Measurements from ENCODE around the gene AOPEP. TPM values are rescaled to one million over a fixed set of nuclear protein-coding genes. Genes with fewer than 3 reads are reported as not detected.

AOPEP gene
- total RNA-seq, 1 donor from 2014 or later = 25.8 TPM

- DNase-seq = no peak
- H3K4me3 Mint-ChIP-seq (ENCODE audit: unreplicated experiment) = no peak overlapping the region
- H3K27me3 Mint-ChIP-seq (ENCODE audit: unreplicated experiment) = peaks cover 7% of the 10 kb centered on the region
- H3K27ac Mint-ChIP-seq (ENCODE audit: unreplicated experiment) = peak overlapping the region; percentile 20
- H3K9me3 Mint-ChIP-seq (ENCODE audit: unreplicated experiment) = peaks cover 7% of the 10 kb centered on the region
- H3K4me1 Mint-ChIP-seq (ENCODE audit: low read depth, unreplicated experiment) = peaks cover 37% of the 10 kb centered on the region
- TF ChIP-seq CTCF (IDR thresholded peaks at IDR 0.05; ENCODE audit: partially characterized antibody, unreplicated experiment) = no peak
- no peaks in the 10 kb centered on the region for H3K36me3 Mint-ChIP-seq (ENCODE audit: unreplicated experiment)
Observed at GRCh38 chr9:95089257-95090022, 362.9 kb downstream of the AOPEP start.

- DNase-seq = no peak
- Mint-ChIP-seq H3K4me3 (ENCODE audit: unreplicated experiment) (no peak overlapping the region), H3K4me1 (ENCODE audit: low read depth, unreplicated experiment) (peaks cover 37% of the 10 kb centered on the region), H3K27ac (ENCODE audit: unreplicated experiment) (peak overlapping the region; percentile 8), H3K36me3 (ENCODE audit: unreplicated experiment) (no peaks in the 10 kb centered on the region), H3K9me3 (ENCODE audit: unreplicated experiment) (peaks cover 7% of the 10 kb centered on the region), H3K27me3 (ENCODE audit: unreplicated experiment) (peaks cover 7% of the 10 kb centered on the region)
- TF ChIP-seq CTCF (IDR thresholded peaks at IDR 0.05; ENCODE audit: partially characterized antibody, unreplicated experiment) = no peak
Observed at GRCh38 chr9:95090023-95090791, 363.7 kb downstream of the AOPEP start.

- peaks cover 41% of the 10 kb centered on the region for H3K4me1 Mint-ChIP-seq (ENCODE audit: low read depth, unreplicated experiment)
- no peak for TF ChIP-seq CTCF (IDR thresholded peaks at IDR 0.05; ENCODE audit: partially characterized antibody, unreplicated experiment)
- H3K4me3 Mint-ChIP-seq (ENCODE audit: unreplicated experiment) = no peak overlapping the region
- no peaks in the 10 kb centered on the region for H3K36me3 Mint-ChIP-seq (ENCODE audit: unreplicated experiment)
- H3K9me3 Mint-ChIP-seq (ENCODE audit: unreplicated experiment) = peaks cover 7% of the 10 kb centered on the region
- H3K27ac Mint-ChIP-seq (ENCODE audit: unreplicated experiment) = peak overlapping the region; percentile 8
- H3K27me3 Mint-ChIP-seq (ENCODE audit: unreplicated experiment) = peaks cover 5% of the 10 kb centered on the region
- no peak for DNase-seq
Observed at GRCh38 chr9:95090871-95091577, 364.5 kb downstream of the AOPEP start.

GRCh38 chr9:95091601-95092261, 365.2 kb downstream of the AOPEP start:
- no peak overlapping the region for H3K4me3 Mint-ChIP-seq (ENCODE audit: unreplicated experiment)

More at GRCh38 chr9:95091601-95092261, 365.2 kb downstream of the AOPEP start:
- TF ChIP-seq CTCF (IDR thresholded peaks at IDR 0.05; ENCODE audit: partially characterized antibody, unreplicated experiment) = no peak
- peaks cover 40% of the 10 kb centered on the region for H3K4me1 Mint-ChIP-seq (ENCODE audit: low read depth, unreplicated experiment)
- DNase-seq = no peak
- H3K9me3 Mint-ChIP-seq (ENCODE audit: unreplicated experiment) = peaks cover 5% of the 10 kb centered on the region
- no peak overlapping the region for H3K27ac Mint-ChIP-seq (ENCODE audit: unreplicated experiment)
- no peaks in the 10 kb centered on the region for H3K36me3 Mint-ChIP-seq (ENCODE audit: unreplicated experiment)
- H3K27me3 Mint-ChIP-seq (ENCODE audit: unreplicated experiment) = peaks cover 5% of the 10 kb centered on the region
